Right ventricle myocardium inferior (tissue), 1 donor: ENCODE results near the gene LNPK. TPM values are rescaled to one million over a fixed set of nuclear protein-coding genes. Genes with fewer than 3 reads are reported as not detected.
"Not testable (repeated sequence)": the region's sequence is repeated elsewhere in the genome, so short reads cannot be mapped to it uniquely, and the experiment has no call there.

Experiments used
- ATAC-seq: fragments of 200-7000 bp; cut with Tn5 transposase; one replicate; pipeline ENCODE4 v1.9.1; 2020; ENCODE audit warnings: mild to moderate bottlenecking, moderate library complexity
- DNase-seq: peaks from one replicate; pipeline ENCODE4 v3.0.0; 2021; ENCODE audit errors: missing footprints
- intact Hi-C: fragments of 100-400 bp; cut with DNase I; formaldehyde crosslinking; loops from one replicate; pipeline ENCODE4 v1.11.0; 2022
- total RNA-seq: library from RNA; stranded (reverse); fragmentation: NEBNext Ultra II Directional; extraction: Animal tissue kit (Norgen Biotek cat#: 25700); gene quantifications from one replicate; pipeline ENCODE4 v1.2.1, GENCODE V29; 2021
- donor health status: DM: no; HTN: yes; CAD: no; lungs with severe emphysema.

Gene LNPK
- total RNA-seq, 1 donor from 2014 or later, result 38.8 TPM

- ATAC-seq, result no peak
- intact Hi-C loops, result no loop called here
- DNase-seq, result no peak
These were observed 75.8 kb downstream of the LNPK start for GRCh38 chr2:175926272-175926671.

GRCh38 chr2:175922160-175922559, 79.9 kb downstream of the LNPK start:
- ATAC-seq (no peak), DNase-seq (no peak)
- intact Hi-C loops, result no loop called here

GRCh38 chr2:175918935-175919334, 83.1 kb downstream of the LNPK start:
- DNase-seq, result no peak
- intact Hi-C loops, result no loop called here
- ATAC-seq, result no peak

- no peak for DNase-seq
- intact Hi-C loops, result no loop called here
- no peak for ATAC-seq
These were observed 87.2 kb downstream of the LNPK start for GRCh38 chr2:175914846-175915245.

GRCh38 chr2:175913849-175914743, 88.0 kb downstream of the LNPK start:
- DNase-seq, ATAC-seq, intact Hi-C loops: not testable (repeated sequence)

GRCh38 chr2:175913267-175913666, 88.8 kb downstream of the LNPK start:
- intact Hi-C loops, ATAC-seq, DNase-seq: not testable (repeated sequence)

- DNase-seq (no peak), ATAC-seq (no peak)
- intact Hi-C loops, result no loop called here
These were observed 98.0 kb downstream of the LNPK start for GRCh38 chr2:175904035-175904434.

GRCh38 chr2:175903384-175903936, 98.6 kb downstream of the LNPK start:
- intact Hi-C loops, result no loop called here
- ATAC-seq, result no peak
- DNase-seq, result no peak

GRCh38 chr2:175895957-175896356, 106.1 kb downstream of the LNPK start:
- DNase-seq, ATAC-seq, intact Hi-C loops: not testable (repeated sequence)

- ATAC-seq, result no peak
- no peak for DNase-seq
- intact Hi-C loops, result no loop called here
These were observed 110.0 kb downstream of the LNPK start for GRCh38 chr2:175892046-175892445.

- DNase-seq (no peak), ATAC-seq (peak; percentile 84)
- intact Hi-C loops, result no loop called here
These were observed 111.3 kb downstream of the LNPK start for GRCh38 chr2:175890636-175891242.

GRCh38 chr2:175889701-175890302, 112.3 kb downstream of the LNPK start:
- intact Hi-C loops, result no loop called here

GRCh38 chr2:175887776-175888175, 114.3 kb downstream of the LNPK start:
- ATAC-seq (no peak), DNase-seq (no peak)
- intact Hi-C loops, result no loop called here

More at GRCh38 chr2:175889701-175890302, 112.3 kb downstream of the LNPK start:
- no peak for ATAC-seq
- no peak for DNase-seq

- intact Hi-C loops, result no loop called here
- peak; percentile 42 for ATAC-seq
- no peak for DNase-seq
These were observed 117.2 kb downstream of the LNPK start for GRCh38 chr2:175884697-175885393.

- intact Hi-C loops, result no loop called here
- ATAC-seq (no peak), DNase-seq (no peak)
These were observed 118.4 kb downstream of the LNPK start for GRCh38 chr2:175883586-175884194.

GRCh38 chr2:175879679-175880078, 122.4 kb downstream of the LNPK start:
- no peak for ATAC-seq
- intact Hi-C loops, result no loop called here
- no peak for DNase-seq

- intact Hi-C loops, result no loop called here
- DNase-seq, result no peak
- ATAC-seq, result peak; percentile 48
These were observed 124.1 kb downstream of the LNPK start for GRCh38 chr2:175877845-175878544.

GRCh38 chr2:175874291-175874690, 127.8 kb downstream of the LNPK start:
- DNase-seq (no peak), ATAC-seq (no peak)
- intact Hi-C loops, result no loop called here
